ENCODE results near the gene RXRG.

- TF ChIP-seq CTCF (IDR thresholded peaks at IDR 0.05; ENCODE audit: extremely low read depth in 1 of 2, insufficient read depth in 1 of 2, low read depth in 1 of 2, low read length in 2 of 2) (no peak), MAX (IDR thresholded peaks at IDR 0.05; ENCODE audit: insufficient read depth, insufficient read length) (no peak), FOS (IDR thresholded peaks at IDR 0.05; ENCODE audit: borderline replicate concordance, insufficient read depth, low read length) (no peak), POLR2AphosphoS5 (IDR thresholded peaks at IDR 0.05; ENCODE audit: insufficient read depth, low read depth, low read length) (no peak), EZH2 (IDR thresholded peaks at IDR 0.05; ENCODE audit: borderline replicate concordance, low read depth, low read length, severe bottlenecking) (no peak), POLR2A (IDR thresholded peaks at IDR 0.05; ENCODE audit: low read depth, low read length) (no peak), GATA2 (IDR thresholded peaks at IDR 0.05; ENCODE audit: insufficient read depth, insufficient read length, low read depth, low read length) (no peak), JUN (IDR thresholded peaks at IDR 0.05; ENCODE audit: borderline replicate concordance, insufficient read depth, insufficient read length, low read depth) (no peak)
These were observed 9.1 kb downstream of the RXRG start for GRCh38 chr1:165435801-165436200.

Measured in endothelial cell of umbilical vein (primary cell).